ENCODE results near the gene PAK6.

Gene PAK6

DNA sequence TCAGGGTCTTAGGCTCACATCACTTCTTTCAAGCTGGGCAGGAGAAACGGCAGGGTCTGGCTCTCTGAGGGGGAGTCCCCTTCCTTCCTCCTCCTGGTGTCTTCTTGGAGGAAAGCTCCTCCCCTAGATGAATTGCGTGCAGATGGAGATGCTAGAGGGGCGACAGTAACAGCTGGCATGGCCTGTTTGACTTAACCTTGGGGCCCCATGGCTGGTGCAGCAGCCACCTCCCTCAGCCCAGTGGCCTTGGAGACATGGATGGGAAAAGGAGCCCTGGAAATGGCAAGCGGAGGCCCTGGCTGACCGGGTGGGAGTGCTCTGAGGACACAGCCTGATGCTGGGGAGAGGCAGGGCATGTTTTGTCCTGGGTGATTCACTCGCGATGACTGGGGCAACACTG is 20.2 kb downstream of the PAK6 start:
- in situ Hi-C loops (cut with HindIII; ENCODE audit: low sequenced_read_pairs) = no loop called here
- H3K4me3 ChIP-seq (ENCODE audit: low read depth, low read length) = no peak overlapping the region
- TF ChIP-seq, protein P1, sequence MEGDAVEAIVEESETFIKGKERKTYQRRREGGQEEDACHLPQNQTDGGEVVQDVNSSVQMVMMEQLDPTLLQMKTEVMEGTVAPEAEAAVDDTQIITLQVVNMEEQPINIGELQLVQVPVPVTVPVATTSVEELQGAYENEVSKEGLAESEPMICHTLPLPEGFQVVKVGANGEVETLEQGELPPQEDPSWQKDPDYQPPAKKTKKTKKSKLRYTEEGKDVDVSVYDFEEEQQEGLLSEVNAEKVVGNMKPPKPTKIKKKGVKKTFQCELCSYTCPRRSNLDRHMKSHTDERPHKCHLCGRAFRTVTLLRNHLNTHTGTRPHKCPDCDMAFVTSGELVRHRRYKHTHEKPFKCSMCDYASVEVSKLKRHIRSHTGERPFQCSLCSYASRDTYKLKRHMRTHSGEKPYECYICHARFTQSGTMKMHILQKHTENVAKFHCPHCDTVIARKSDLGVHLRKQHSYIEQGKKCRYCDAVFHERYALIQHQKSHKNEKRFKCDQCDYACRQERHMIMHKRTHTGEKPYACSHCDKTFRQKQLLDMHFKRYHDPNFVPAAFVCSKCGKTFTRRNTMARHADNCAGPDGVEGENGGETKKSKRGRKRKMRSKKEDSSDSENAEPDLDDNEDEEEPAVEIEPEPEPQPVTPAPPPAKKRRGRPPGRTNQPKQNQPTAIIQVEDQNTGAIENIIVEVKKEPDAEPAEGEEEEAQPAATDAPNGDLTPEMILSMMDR (IDR thresholded peaks at IDR 0.05; ENCODE audit: low read depth, low read length) = no peak
- DNase-seq (ENCODE audit: low read depth, low spot score) = no peak

DNA sequence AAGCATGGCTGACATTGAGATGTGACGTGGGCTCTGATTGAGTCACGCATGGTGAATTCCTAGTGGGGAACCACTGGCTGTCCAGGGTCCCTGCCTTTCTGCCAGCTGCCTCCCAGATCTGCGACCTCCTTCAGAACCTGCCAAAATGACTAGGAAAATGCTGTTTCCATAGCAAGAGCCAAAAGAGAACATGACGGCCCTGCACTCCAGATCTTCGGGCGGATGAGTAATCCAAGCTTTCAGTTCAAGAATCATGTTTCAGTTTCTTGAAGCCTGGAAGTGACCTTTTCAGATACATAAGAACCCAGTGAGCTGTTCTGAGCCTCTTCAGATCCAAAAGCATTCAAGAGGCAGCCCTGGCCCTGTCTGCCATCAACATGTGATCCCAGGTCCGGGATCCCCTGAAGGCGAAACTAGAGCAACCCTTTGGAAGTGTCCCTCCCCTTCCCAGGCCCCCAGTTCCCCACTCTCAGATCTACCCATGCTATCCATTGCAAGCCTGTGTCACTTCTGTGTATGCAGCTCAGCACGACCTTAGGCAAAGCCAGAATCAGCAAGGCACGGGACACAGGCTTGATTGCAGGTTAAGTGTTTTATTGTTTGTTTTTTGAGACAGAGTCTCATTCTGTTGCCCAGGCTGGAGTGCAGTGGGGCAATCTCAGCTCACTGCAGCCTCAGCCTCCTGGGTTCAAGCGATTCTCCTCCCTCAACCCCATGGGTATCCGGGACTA is 24.3 kb downstream of the PAK6 start:
- TF ChIP-seq, protein P1 (IDR thresholded peaks at IDR 0.05; ENCODE audit: low read depth, low read length) = no peak
- peak; percentile 84 for DNase-seq (ENCODE audit: low read depth, low spot score)
- in situ Hi-C loops (cut with HindIII; ENCODE audit: low sequenced_read_pairs) = no loop called here
- H3K4me3 ChIP-seq (ENCODE audit: low read depth, low read length) = no peak overlapping the region

DNA sequence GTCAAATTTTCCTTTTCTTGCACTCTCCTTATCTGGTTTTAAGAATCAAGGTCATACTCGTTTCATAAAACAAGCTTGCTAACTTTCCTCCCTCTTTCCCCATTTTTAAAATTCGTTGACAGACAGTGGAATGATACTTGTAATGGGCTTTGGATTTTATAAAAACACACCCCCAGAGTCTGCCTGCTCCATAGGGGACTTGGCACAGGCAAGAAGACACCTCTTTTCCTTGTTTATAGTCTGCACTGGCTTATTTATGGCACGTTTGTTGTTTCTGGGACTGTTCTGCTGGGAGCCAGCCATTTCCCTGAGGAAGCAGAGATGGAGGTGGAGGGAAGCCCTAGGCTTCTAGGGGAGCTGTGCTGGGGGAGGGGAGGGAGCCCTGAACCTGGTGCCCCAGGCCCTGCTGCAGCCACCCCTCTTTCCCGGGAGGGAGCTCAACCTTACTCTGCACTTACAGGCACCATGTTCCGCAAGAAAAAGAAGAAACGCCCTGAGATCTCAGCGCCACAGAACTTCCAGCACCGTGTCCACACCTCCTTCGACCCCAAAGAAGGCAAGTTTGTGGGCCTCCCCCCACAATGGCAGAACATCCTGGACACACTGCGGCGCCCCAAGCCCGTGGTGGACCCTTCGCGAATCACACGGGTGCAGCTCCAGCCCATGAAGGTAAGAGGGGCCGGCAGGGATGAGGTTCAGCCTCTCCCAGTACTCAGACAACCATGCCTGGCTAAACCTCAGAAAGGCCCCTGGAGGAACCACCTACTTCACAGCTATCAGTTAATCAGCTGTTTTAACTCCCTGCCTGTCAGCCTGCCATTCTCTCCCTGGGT is 25.7 kb downstream of the PAK6 start:
- no peak overlapping the region for H3K4me3 ChIP-seq (ENCODE audit: low read depth, low read length)
- no peak for DNase-seq (ENCODE audit: low read depth, low spot score)
- in situ Hi-C loops (cut with HindIII; ENCODE audit: low sequenced_read_pairs) = no loop called here
- TF ChIP-seq, protein P1 (IDR thresholded peaks at IDR 0.05; ENCODE audit: low read depth, low read length) = no peak

DNA sequence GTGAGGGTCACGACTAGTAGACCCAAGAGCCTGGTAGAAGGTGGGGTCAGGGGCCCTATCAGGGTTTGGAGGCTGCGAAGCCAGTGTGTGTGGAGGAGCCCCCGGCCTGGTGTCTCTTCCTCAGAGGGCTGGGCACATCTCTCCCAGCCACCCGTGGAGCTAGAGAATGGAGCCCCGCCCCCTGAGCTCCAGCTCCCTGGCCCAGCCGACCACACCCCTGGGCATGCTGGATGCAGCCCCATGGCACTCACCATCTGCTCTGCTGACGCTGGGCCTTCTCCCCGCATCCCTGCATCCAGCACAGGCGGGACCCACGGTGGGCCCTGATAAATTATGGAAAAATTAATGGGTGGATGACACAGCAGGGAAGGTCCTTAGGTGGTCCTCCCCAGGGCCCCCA is 26.5 kb downstream of the PAK6 start:
- in situ Hi-C loops (cut with HindIII; ENCODE audit: low sequenced_read_pairs) = no loop called here

DNA sequence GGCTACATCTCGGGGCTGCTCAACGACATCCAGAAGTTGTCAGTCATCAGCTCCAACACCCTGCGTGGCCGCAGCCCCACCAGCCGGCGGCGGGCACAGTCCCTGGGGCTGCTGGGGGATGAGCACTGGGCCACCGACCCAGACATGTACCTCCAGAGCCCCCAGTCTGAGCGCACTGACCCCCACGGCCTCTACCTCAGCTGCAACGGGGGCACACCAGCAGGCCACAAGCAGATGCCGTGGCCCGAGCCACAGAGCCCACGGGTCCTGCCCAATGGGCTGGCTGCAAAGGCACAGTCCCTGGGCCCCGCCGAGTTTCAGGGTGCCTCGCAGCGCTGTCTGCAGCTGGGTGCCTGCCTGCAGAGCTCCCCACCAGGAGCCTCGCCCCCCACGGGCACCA is 27.0 kb downstream of the PAK6 start:
- TF ChIP-seq, protein P1 (IDR thresholded peaks at IDR 0.05; ENCODE audit: low read depth, low read length) = no peak
- no peak for DNase-seq (ENCODE audit: low read depth, low spot score)
- no peak overlapping the region for H3K4me3 ChIP-seq (ENCODE audit: low read depth, low read length)
- in situ Hi-C loops (cut with HindIII; ENCODE audit: low sequenced_read_pairs) = no loop called here

More for the DNA sequence above, 26.5 kb downstream of the PAK6 start:
- DNase-seq (ENCODE audit: low read depth, low spot score) = no peak
- H3K4me3 ChIP-seq (ENCODE audit: low read depth, low read length) = no peak overlapping the region
- TF ChIP-seq, protein P1 (IDR thresholded peaks at IDR 0.05; ENCODE audit: low read depth, low read length) = no peak

DNA sequence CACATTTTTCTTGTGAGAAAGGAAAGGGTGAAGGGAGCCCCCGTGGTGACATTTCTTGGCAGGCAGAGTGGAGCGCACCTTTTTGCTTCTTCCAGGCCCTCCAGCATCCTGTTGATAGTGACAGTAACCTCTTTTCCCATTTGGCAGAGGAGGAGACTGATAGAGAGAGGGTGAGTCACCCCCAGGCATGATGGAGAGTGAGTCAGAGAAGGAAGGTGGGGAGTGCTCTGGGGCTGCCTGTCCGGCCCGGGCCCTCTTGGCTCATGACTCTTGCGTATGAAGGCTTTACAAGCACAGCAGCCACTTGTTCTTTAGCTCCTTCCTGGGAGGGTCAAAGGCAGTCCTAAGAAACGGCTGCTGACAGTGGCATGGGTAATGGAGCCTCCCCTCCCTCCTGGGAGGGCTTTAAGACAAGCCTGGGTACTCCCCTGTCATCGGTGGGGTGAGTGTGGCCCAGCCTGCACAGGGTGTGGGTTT is 28.0 kb downstream of the PAK6 start:
- H3K4me3 ChIP-seq (ENCODE audit: low read depth, low read length) = no peak overlapping the region
- in situ Hi-C loops (cut with HindIII; ENCODE audit: low sequenced_read_pairs) = no loop called here
- TF ChIP-seq, protein P1 (IDR thresholded peaks at IDR 0.05; ENCODE audit: low read depth, low read length) = no peak
- DNase-seq (ENCODE audit: low read depth, low spot score) = peak; percentile 95
